GM23338 (cell line): Measurements from ENCODE around the gene MGRN1. TPM values are rescaled to one million over a fixed set of nuclear protein-coding genes. Genes with fewer than 3 reads are reported as not detected.

ENCODE experiments used
- ATAC-seq: fragments of 200-7000 bp; cut with Tn5 transposase; 3 replicates; pipeline ENCODE4 v1.9.1; 2020
- DNase-seq: peaks from one replicate; pipeline ENCODE4 v3.0.0-alpha.2; 2015; ENCODE audit warnings: low spot score
- H2AFZ ChIP-seq: fragments of 200-600 bp; sonication (generic); 2 replicates; pipeline ENCODE4 v1.8.0; 2016; ENCODE audit warnings: antibody characterized with exemption, mild to moderate bottlenecking, moderate library complexity
- H3F3A ChIP-seq: fragments of 200-600 bp; sonication (generic); replicated peaks from 2 replicates; pipeline ENCODE4 v1.8.0; 2017; ENCODE audit warnings: antibody characterized with exemption, mixed run types, low read depth
- H3K27ac ChIP-seq: fragments of 200-600 bp; sonication (generic); 2 replicates; pipeline ENCODE4 v1.6.1; 2016; ENCODE audit warnings: low read depth
- H3K27me3 ChIP-seq: fragments of 200-600 bp; sonication (generic); 2 replicates; pipeline ENCODE4 v1.8.0; 2016; ENCODE audit warnings: mild to moderate bottlenecking, mixed run types, moderate library complexity; ENCODE audit not compliant: insufficient read depth
- H3K36me3 ChIP-seq: fragments of 200-600 bp; sonication (generic); 2 replicates; pipeline ENCODE4 v1.8.0; 2016; ENCODE audit warnings: mild to moderate bottlenecking; ENCODE audit not compliant: insufficient read depth
- H3K4me1 ChIP-seq: fragments of 200-600 bp; sonication (generic); 2 replicates; pipeline ENCODE4 v1.8.0; 2016; ENCODE audit warnings: mild to moderate bottlenecking, moderate library complexity; ENCODE audit not compliant: insufficient read depth
- H3K4me2 ChIP-seq: fragments of 200-600 bp; sonication (generic); 2 replicates; pipeline ENCODE4 v1.7.1; 2017; ENCODE audit warnings: mixed run types
- H3K4me3 ChIP-seq: fragments of 200-600 bp; sonication (generic); 2 replicates; pipeline ENCODE4 v1.6.1; 2016; ENCODE audit warnings: mixed run types
- H3K79me2 ChIP-seq: fragments of 200-600 bp; sonication (generic); replicated peaks from 2 replicates; pipeline ENCODE4 v1.8.0; 2017; ENCODE audit warnings: mild to moderate bottlenecking; ENCODE audit not compliant: insufficient read depth
- H3K9me2 ChIP-seq: fragments of 200-600 bp; sonication (generic); 2 replicates; pipeline ENCODE4 v1.8.0; 2017; ENCODE audit not compliant: insufficient read depth
- H4K20me1 ChIP-seq: fragments of 200-600 bp; sonication (generic); replicated peaks from 2 replicates; pipeline ENCODE4 v1.8.0; 2017; ENCODE audit warnings: mild to moderate bottlenecking; ENCODE audit not compliant: insufficient read depth
- H3K27ac Mint-ChIP-seq: 2 replicates; pipeline ENCODE4 v1.8.0; 2020; ENCODE audit warnings: inconsistent platforms, mild to moderate bottlenecking, moderate library complexity, mixed read lengths
- H3K27me3 Mint-ChIP-seq: 3 replicates; pipeline ENCODE4 v1.8.0; 2022; ENCODE audit warnings: low read depth, mild to moderate bottlenecking, moderate library complexity, mixed read lengths, inconsistent platforms; ENCODE audit not compliant: insufficient read depth, poor library complexity
- H3K36me3 Mint-ChIP-seq: 3 replicates; pipeline ENCODE4 v1.8.0; 2021; ENCODE audit warnings: low read depth, mild to moderate bottlenecking, inconsistent platforms, moderate library complexity, mixed read lengths
- H3K4me1 Mint-ChIP-seq: 3 replicates; pipeline ENCODE4 v1.8.0; 2020; ENCODE audit warnings: mild to moderate bottlenecking, inconsistent platforms, mixed read lengths
- H3K4me3 Mint-ChIP-seq: 3 replicates; pipeline ENCODE4 v1.8.0; 2021; ENCODE audit warnings: moderate library complexity, mild to moderate bottlenecking, inconsistent platforms, mixed read lengths
- H3K9me3 Mint-ChIP-seq: 3 replicates; pipeline ENCODE4 v1.8.0; 2020; ENCODE audit warnings: moderate library complexity, mild to moderate bottlenecking, inconsistent platforms, mixed read lengths
- CREB1 ChIP-seq: fragments of 250-450 bp; sonication (Bioruptor Pico); IDR thresholded peaks from 2 replicates; pipeline ENCODE4 v1.5.0; 2020; ENCODE audit warnings: low read depth, mild to moderate bottlenecking, moderate library complexity
- EZH2 ChIP-seq: fragments of 200-600 bp; sonication (generic); IDR thresholded peaks from one replicate; pipeline ENCODE4 v1.8.0; 2017; ENCODE audit warnings: antibody characterized with exemption, mild to moderate bottlenecking, low read depth; ENCODE audit not compliant: unreplicated experiment
- EZH2phosphoT487 ChIP-seq: fragments of 200-600 bp; sonication (generic); IDR thresholded peaks from one replicate; pipeline ENCODE4 v1.8.1; 2018; ENCODE audit warnings: antibody characterized with exemption; ENCODE audit not compliant: unreplicated experiment
- JUNB ChIP-seq: IDR thresholded peaks from one replicate; pipeline ENCODE4 v1.6.1; 2016; ENCODE audit warnings: antibody characterized with exemption; ENCODE audit not compliant: unreplicated experiment
- POLR2AphosphoS5 ChIP-seq: IDR thresholded peaks from 2 replicates; pipeline ENCODE4 v1.6.1; 2016; ENCODE audit warnings: antibody characterized with exemption, low read depth
- STAT1 ChIP-seq: IDR thresholded peaks from one replicate; pipeline ENCODE4 v1.6.1; 2016; ENCODE audit warnings: antibody characterized with exemption; ENCODE audit not compliant: unreplicated experiment
- ZNF331 ChIP-seq: fragments of 250-450 bp; sonication (Bioruptor Pico); IDR thresholded peaks from 2 replicates; pipeline ENCODE4 v1.5.0; 2020; ENCODE audit warnings: low read depth, mild to moderate bottlenecking, moderate library complexity
- polyA plus RNA-seq: library from polyadenylated mRNA; unstranded; fragments of >200 nt; fragmentation: Nextera tagmentation; extraction: Ambion mirVana; gene quantifications from 2 replicates; pipeline ENCODE4 v1.2.1, GENCODE V29; 2016
- total RNA-seq: library from RNA; depleted of rRNA; stranded (reverse); fragments of >200 nt; shearing (Covaris generic); gene quantifications from 2 replicates; pipeline ENCODE4 v1.2.3, GENCODE V29; 2014
- TF ChIP-seq, protein P1 (sequence below): IDR thresholded peaks from 2 replicates; pipeline ENCODE4 v1.6.1; 2016; ENCODE audit warnings: antibody characterized with exemption
- TF ChIP-seq, protein P2 (sequence below): fragments of 250-450 bp; sonication (Bioruptor Pico); IDR thresholded peaks from 2 replicates; pipeline ENCODE4 v1.5.0; 2020; ENCODE audit warnings: mild to moderate bottlenecking, moderate library complexity

The MGRN1 gene
- total and polyA plus RNA-seq, 2 experiments from 2014 or later: 13.1 to 71.8 TPM

DNA sequence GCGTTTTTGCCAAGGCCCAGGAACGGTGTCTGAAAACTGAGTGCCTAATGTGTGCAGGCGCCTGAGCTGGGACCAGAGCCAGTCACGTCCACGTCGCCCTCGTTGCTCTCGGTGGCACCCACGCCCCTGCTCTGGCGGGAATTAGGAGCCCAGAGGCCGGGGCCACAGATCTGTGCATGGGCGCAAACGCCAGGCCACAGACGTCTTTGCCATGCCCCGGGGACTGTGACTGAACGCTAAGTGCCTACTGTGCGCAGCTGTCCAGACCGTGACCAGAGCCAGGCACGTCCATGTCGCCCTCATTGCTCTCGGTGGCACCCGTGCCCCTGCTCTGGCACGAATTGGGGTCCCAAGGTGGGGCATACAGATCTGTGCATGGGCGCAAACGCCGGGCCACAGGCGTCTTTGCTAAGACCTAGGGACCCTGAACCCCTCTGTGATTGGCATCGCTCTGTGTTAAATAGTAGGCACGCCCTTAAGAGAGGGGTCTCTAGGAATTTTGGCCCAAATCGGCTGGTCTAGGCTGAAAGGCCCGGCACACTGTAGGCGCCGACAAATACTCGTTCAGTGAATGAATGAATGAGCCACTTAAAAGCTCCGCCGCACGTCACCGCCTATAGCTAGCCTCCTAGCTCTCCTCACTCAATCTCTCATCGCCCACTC, 9.1 kb upstream of the MGRN1 start:
- Mint-ChIP-seq H3K36me3 (no peaks in the 10 kb centered on the region), H3K27ac (peak overlapping the region; percentile 97), H3K4me3 (peak overlapping the region; percentile 82), H3K4me1 (peaks cover 42% of the 10 kb centered on the region), H3K27me3 (peaks cover 26% of the 10 kb centered on the region), H3K9me3 (no peaks in the 10 kb centered on the region; the same call in 2 of the 3 replicates)
- DNase-seq (no peak), ATAC-seq (no peak)
- peak overlapping the region; percentile 86 for H3K4me3 ChIP-seq
- H3K27ac ChIP-seq: peak overlapping the region; percentile 92
- H3K4me2 ChIP-seq: peak overlapping the region; percentile 93
- H3K27me3 ChIP-seq: no peaks in the 10 kb centered on the region
- H3K9me2 ChIP-seq: no peaks in the 10 kb centered on the region
- H3K79me2 ChIP-seq: peaks cover 37% of the 10 kb centered on the region
- no peaks in the 10 kb centered on the region for H3K36me3 ChIP-seq
- TF ChIP-seq, protein P1, sequence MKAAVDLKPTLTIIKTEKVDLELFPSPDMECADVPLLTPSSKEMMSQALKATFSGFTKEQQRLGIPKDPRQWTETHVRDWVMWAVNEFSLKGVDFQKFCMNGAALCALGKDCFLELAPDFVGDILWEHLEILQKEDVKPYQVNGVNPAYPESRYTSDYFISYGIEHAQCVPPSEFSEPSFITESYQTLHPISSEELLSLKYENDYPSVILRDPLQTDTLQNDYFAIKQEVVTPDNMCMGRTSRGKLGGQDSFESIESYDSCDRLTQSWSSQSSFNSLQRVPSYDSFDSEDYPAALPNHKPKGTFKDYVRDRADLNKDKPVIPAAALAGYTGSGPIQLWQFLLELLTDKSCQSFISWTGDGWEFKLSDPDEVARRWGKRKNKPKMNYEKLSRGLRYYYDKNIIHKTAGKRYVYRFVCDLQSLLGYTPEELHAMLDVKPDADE: no peak
- TF ChIP-seq STAT1: no peak
- H3F3A ChIP-seq: peaks cover 42% of the 10 kb centered on the region
- H2AFZ ChIP-seq: no peak overlapping the region
- peaks cover 7% of the 10 kb centered on the region for H4K20me1 ChIP-seq
- H3K4me1 ChIP-seq: peaks cover 46% of the 10 kb centered on the region

DNA sequence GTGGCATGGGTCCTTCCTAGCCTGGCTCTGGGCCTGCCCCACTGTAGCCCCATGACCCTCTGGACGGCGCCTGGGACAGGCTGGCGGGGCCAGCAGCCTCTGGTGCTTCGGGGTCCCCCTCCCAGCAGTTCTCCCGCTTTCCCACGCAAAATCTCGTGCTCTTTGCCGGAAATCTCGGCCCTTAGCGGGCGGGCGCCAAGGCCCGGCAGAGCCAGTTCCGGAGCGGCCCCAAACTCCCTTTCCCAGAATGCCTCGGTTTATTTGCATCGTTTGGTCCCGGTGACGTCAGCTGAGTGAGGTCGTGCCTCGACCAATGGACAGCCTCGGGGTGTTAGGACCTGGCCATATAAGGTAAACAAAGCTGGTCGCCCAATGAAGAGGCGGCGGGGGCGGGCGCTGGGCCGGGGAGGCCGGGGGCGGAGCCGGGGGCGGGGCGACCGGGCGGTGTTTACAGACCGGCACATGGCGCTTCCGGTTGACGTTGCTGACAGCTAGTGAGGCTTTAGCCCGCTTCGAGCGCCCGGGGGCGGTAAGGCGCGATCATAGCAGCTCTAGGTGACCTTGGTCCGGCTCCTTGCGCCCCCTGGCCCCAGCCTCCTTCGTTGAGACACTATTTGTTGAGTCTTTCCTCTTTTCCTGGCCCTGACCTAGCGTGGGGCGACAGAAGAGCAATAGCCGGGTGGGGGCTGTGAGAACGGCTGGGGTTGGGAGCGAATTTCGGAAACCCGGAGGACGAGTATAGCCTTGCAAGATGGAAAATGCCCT, 8.4 kb upstream of the MGRN1 start:
- no peaks in the 10 kb centered on the region for H3K36me3 ChIP-seq
- DNase-seq (peak; percentile 100), ATAC-seq (peak; percentile 62)
- H4K20me1 ChIP-seq: peaks cover 7% of the 10 kb centered on the region
- H3K9me2 ChIP-seq: no peaks in the 10 kb centered on the region
- H2AFZ ChIP-seq: no peak overlapping the region
- Mint-ChIP-seq H3K4me1 (peaks cover 39% of the 10 kb centered on the region), H3K27ac (peak overlapping the region; percentile 100), H3K36me3 (no peaks in the 10 kb centered on the region), H3K9me3 (no peaks in the 10 kb centered on the region; the same call in 2 of the 3 replicates), H3K27me3 (peaks cover 26% of the 10 kb centered on the region), H3K4me3 (peak overlapping the region; percentile 82)
- H3K27ac ChIP-seq: peak overlapping the region; percentile 99
- H3K79me2 ChIP-seq: peaks cover 30% of the 10 kb centered on the region
- no peaks in the 10 kb centered on the region for H3K27me3 ChIP-seq
- peak overlapping the region; percentile 86 for H3K4me3 ChIP-seq
- peaks cover 46% of the 10 kb centered on the region for H3K4me1 ChIP-seq
- peaks cover 42% of the 10 kb centered on the region for H3F3A ChIP-seq
- H3K4me2 ChIP-seq: peak overlapping the region; percentile 93
- no peak for TF ChIP-seq EZH2phosphoT487
- TF ChIP-seq CREB1 (CRISPR knock-in tag): peak; percentile 96
- no peak for TF ChIP-seq EZH2
- TF ChIP-seq, protein P2, sequence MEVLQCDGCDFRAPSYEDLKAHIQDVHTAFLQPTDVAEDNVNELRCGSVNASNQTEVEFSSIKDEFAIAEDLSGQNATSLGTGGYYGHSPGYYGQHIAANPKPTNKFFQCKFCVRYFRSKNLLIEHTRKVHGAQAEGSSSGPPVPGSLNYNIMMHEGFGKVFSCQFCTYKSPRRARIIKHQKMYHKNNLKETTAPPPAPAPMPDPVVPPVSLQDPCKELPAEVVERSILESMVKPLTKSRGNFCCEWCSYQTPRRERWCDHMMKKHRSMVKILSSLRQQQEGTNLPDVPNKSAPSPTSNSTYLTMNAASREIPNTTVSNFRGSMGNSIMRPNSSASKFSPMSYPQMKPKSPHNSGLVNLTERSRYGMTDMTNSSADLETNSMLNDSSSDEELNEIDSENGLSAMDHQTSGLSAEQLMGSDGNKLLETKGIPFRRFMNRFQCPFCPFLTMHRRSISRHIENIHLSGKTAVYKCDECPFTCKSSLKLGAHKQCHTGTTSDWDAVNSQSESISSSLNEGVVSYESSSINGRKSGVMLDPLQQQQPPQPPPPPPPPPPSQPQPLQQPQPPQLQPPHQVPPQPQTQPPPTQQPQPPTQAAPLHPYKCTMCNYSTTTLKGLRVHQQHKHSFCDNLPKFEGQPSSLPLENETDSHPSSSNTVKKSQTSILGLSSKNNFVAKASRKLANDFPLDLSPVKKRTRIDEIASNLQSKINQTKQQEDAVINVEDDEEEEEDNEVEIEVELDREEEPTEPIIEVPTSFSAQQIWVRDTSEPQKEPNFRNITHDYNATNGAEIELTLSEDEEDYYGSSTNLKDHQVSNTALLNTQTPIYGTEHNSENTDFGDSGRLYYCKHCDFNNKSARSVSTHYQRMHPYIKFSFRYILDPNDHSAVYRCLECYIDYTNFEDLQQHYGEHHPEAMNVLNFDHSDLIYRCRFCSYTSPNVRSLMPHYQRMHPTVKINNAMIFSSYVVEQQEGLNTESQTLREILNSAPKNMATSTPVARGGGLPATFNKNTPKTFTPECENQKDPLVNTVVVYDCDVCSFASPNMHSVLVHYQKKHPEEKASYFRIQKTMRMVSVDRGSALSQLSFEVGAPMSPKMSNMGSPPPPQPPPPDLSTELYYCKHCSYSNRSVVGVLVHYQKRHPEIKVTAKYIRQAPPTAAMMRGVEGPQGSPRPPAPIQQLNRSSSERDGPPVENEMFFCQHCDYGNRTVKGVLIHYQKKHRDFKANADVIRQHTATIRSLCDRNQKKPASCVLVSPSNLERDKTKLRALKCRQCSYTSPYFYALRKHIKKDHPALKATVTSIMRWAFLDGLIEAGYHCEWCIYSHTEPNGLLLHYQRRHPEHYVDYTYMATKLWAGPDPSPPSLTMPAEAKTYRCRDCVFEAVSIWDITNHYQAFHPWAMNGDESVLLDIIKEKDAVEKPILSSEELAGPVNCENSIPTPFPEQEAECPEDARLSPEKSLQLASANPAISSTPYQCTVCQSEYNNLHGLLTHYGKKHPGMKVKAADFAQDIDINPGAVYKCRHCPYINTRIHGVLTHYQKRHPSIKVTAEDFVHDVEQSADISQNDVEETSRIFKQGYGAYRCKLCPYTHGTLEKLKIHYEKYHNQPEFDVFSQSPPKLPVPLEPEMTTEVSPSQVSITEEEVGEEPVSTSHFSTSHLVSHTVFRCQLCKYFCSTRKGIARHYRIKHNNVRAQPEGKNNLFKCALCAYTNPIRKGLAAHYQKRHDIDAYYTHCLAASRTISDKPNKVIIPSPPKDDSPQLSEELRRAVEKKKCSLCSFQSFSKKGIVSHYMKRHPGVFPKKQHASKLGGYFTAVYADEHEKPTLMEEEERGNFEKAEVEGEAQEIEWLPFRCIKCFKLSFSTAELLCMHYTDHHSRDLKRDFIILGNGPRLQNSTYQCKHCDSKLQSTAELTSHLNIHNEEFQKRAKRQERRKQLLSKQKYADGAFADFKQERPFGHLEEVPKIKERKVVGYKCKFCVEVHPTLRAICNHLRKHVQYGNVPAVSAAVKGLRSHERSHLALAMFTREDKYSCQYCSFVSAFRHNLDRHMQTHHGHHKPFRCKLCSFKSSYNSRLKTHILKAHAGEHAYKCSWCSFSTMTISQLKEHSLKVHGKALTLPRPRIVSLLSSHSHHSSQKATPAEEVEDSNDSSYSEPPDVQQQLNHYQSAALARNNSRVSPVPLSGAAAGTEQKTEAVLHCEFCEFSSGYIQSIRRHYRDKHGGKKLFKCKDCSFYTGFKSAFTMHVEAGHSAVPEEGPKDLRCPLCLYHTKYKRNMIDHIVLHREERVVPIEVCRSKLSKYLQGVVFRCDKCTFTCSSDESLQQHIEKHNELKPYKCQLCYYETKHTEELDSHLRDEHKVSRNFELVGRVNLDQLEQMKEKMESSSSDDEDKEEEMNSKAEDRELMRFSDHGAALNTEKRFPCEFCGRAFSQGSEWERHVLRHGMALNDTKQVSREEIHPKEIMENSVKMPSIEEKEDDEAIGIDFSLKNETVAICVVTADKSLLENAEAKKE (CRISPR knock-in tag): no peak
- no peak for TF ChIP-seq JUNB
- TF ChIP-seq ZNF331 (CRISPR knock-in tag): no peak
- TF ChIP-seq, protein P1: peak; percentile 89
- TF ChIP-seq POLR2AphosphoS5: peak; percentile 53; the same call in 1 of the 2 replicates
